D341Med (cell line): ENCODE measurements around the gene SHOX.
"Not testable (repeated sequence)": the region's sequence is repeated elsewhere in the genome, so short reads cannot be mapped to it uniquely, and the experiment has no call there.

Experiments used
- DNase-seq: peaks from one replicate; pipeline ENCODE4 v3.0.0; 2012; ENCODE audit warnings: low spot score

The SHOX gene

GRCh38 chrX:637660-638481 is 7.3 kb downstream of the SHOX start:
- DNase-seq, result no peak

- DNase-seq, result peak; percentile 14
Measured at GRCh38 chrX:638482-639131, 8.0 kb downstream of the SHOX start.

GRCh38 chrX:639151-639550 is 8.6 kb downstream of the SHOX start:
- DNase-seq, result no peak

- DNase-seq, result peak; percentile 22
Measured at GRCh38 chrX:640641-641040, 10.1 kb downstream of the SHOX start.

- DNase-seq, result no peak
Measured at GRCh38 chrX:641671-642435, 11.3 kb downstream of the SHOX start.

GRCh38 chrX:642436-643240 is 12.0 kb downstream of the SHOX start:
- DNase-seq, result no peak

- no peak for DNase-seq
Measured at GRCh38 chrX:643241-643595, 12.6 kb downstream of the SHOX start.

- no peak for DNase-seq
Measured at GRCh38 chrX:643911-644303, 13.3 kb downstream of the SHOX start.

GRCh38 chrX:644304-645281 is 14.0 kb downstream of the SHOX start:
- DNase-seq, result no peak

- DNase-seq, result no peak
Measured at GRCh38 chrX:646228-646495, 15.6 kb downstream of the SHOX start.

- DNase-seq, result no peak
Measured at GRCh38 chrX:646796-647195, 16.2 kb downstream of the SHOX start.

GRCh38 chrX:649166-649565 is 18.6 kb downstream of the SHOX start:
- DNase-seq, result no peak

GRCh38 chrX:650324-650723 is 19.7 kb downstream of the SHOX start:
- DNase-seq, result no peak

GRCh38 chrX:650811-651210 is 20.2 kb downstream of the SHOX start:
- DNase-seq, result no peak

GRCh38 chrX:651922-652321 is 21.3 kb downstream of the SHOX start:
- DNase-seq, result not testable (repeated sequence)

GRCh38 chrX:652341-652741 is 21.8 kb downstream of the SHOX start:
- DNase-seq, result no peak

- DNase-seq, result no peak
Measured at GRCh38 chrX:653306-653705, 22.7 kb downstream of the SHOX start.

- no peak for DNase-seq
Measured at GRCh38 chrX:661154-661553, 30.6 kb downstream of the SHOX start.

- DNase-seq, result no peak
Measured at GRCh38 chrX:662126-662525, 31.5 kb downstream of the SHOX start.

GRCh38 chrX:663841-664240 is 33.2 kb downstream of the SHOX start:
- DNase-seq, result no peak
